K562 (cell line): ENCODE data around the gene ACOT7. TPM values are rescaled to one million over a fixed set of nuclear protein-coding genes. Genes with fewer than 3 reads are reported as not detected.

ENCODE experiments used
- MYC ChIP-seq, 2 experiments: fragments of 250-450 bp in 1 of 2; sonication (Bioruptor Pico) in 1 of 2; IDR thresholded peaks; 2 replicates each; pipeline versions ENCODE4 v1.5.1 to v1.6.1; 2012 to 2021; ENCODE audit warnings: low read depth in 2 of 2, borderline replicate concordance in 1 of 2, improper control_type of control experiment in 1 of 2, low read length in 1 of 2, mild to moderate bottlenecking in 1 of 2, moderate library complexity in 1 of 2
- TEAD1 ChIP-seq, 2 experiments: fragments of 450-650 bp in 1 of 2; sonication (generic) in 1 of 2; formaldehyde crosslinking; IDR thresholded peaks; 2 replicates each; pipeline versions ENCODE4 v1.4.0 to v1.8.0; 2020 to 2022; ENCODE audit warnings: mild to moderate bottlenecking in 2 of 2, missing genetic modification reagents in 1 of 2
- TRIM28 ChIP-seq: fragments of 450-650 bp; IDR thresholded peaks from 2 replicates; pipeline ENCODE4 v1.6.1; 2017
- polyA plus RNA-seq, 8 experiments: library from polyadenylated mRNA; depleted of rRNA in 4 of 8; stranded (reverse) in 5 of 8; unstranded in 3 of 8; fragments of >200 nt; fragmentation: Nextera tagmentation in 2 of 8; fragmentation: Illumina TruSeq in 1 of 8; extraction: Ambion mirVana in 2 of 8; extraction: Trizol in 1 of 8; gene quantifications; 2 replicates each; pipeline versions ENCODE4 v1.2.1 to v1.2.3, GENCODE V29; 2011 to 2014; ENCODE audit warnings: inconsistent platforms in 1 of 8, missing spikeins in 1 of 8
- total RNA-seq, 7 experiments: library from RNA; depleted of rRNA in 6 of 7; stranded (reverse); fragments of >200 nt in 6 of 7; fragmentation: Illumina TruSeq in 2 of 7; extraction: Trizol in 2 of 7; gene quantifications; 2 replicates each; pipeline versions ENCODE4 v1.2.1 to v1.2.3, GENCODE V29; 2011 to 2021; ENCODE audit warnings: low replicate concordance in 1 of 7
- TF ChIP-seq, protein P1 (sequence below), 2 experiments: fragments of 450-650 bp in 1 of 2; sonication (generic) in 1 of 2; formaldehyde crosslinking in 1 of 2; IDR thresholded peaks; 2 replicates each; pipeline versions ENCODE4 v1.7.1 to v1.9.0; 2016 to 2022; ENCODE audit warnings: inconsistent platforms in 1 of 2, mild to moderate bottlenecking in 1 of 2, missing genetic modification reagents in 1 of 2
- TF ChIP-seq, protein P2 (sequence below): fragments of 250-450 bp; sonication (Bioruptor Pico); IDR thresholded peaks from 2 replicates; pipeline ENCODE4 v1.8.0; 2021; ENCODE audit warnings: moderate library complexity, mild to moderate bottlenecking, inconsistent platforms

The ACOT7 gene
- total and polyA plus RNA-seq, 9 of the 15 experiments (the other 6 are each of a cell fraction or from before 2014, with no cell fraction given), result 7.0 to 92.6 (median 37.2) TPM

DNA sequence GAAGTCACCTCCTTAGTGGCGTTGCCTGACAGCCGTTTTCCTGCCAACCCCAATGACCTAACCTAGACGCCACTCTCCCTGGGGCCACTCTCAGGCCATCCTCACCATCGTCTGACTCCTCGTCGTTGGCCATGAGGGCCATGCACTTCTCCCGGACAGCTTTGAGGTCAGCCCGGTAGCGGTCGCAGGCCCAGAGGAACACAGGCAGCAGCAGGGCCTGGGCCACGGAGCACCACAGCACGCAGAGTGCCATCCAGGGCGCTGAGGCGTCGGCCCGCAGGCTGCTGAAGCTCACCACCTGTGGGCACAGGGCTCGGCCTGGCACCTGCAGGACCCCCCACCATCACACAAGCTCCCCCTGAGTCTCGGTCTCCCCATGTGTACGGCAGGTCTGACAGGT is 142.3 kb downstream of the ACOT7 start (continued):
- TF ChIP-seq MYC (IDR thresholded peaks at IDR 0.05; ENCODE audit: low read depth, low read length), result no peak
- no peak for TF ChIP-seq MYC (CRISPR knock-in tag; IDR thresholded peaks at IDR 0.05; ENCODE audit: borderline replicate concordance, low read depth)
- TF ChIP-seq, protein P1, sequence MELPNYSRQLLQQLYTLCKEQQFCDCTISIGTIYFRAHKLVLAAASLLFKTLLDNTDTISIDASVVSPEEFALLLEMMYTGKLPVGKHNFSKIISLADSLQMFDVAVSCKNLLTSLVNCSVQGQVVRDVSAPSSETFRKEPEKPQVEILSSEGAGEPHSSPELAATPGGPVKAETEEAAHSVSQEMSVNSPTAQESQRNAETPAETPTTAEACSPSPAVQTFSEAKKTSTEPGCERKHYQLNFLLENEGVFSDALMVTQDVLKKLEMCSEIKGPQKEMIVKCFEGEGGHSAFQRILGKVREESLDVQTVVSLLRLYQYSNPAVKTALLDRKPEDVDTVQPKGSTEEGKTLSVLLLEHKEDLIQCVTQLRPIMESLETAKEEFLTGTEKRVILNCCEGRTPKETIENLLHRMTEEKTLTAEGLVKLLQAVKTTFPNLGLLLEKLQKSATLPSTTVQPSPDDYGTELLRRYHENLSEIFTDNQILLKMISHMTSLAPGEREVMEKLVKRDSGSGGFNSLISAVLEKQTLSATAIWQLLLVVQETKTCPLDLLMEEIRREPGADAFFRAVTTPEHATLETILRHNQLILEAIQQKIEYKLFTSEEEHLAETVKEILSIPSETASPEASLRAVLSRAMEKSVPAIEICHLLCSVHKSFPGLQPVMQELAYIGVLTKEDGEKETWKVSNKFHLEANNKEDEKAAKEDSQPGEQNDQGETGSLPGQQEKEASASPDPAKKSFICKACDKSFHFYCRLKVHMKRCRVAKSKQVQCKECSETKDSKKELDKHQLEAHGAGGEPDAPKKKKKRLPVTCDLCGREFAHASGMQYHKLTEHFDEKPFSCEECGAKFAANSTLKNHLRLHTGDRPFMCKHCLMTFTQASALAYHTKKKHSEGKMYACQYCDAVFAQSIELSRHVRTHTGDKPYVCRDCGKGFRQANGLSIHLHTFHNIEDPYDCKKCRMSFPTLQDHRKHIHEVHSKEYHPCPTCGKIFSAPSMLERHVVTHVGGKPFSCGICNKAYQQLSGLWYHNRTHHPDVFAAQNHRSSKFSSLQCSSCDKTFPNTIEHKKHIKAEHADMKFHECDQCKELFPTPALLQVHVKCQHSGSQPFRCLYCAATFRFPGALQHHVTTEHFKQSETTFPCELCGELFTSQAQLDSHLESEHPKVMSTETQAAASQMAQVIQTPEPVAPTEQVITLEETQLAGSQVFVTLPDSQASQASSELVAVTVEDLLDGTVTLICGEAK (IDR thresholded peaks at IDR 0.05), result no peak
- TF ChIP-seq, protein P1 (CRISPR knock-in tag; IDR thresholded peaks at IDR 0.05), result no peak
- no peak for TF ChIP-seq TRIM28
- TF ChIP-seq, protein P2, sequence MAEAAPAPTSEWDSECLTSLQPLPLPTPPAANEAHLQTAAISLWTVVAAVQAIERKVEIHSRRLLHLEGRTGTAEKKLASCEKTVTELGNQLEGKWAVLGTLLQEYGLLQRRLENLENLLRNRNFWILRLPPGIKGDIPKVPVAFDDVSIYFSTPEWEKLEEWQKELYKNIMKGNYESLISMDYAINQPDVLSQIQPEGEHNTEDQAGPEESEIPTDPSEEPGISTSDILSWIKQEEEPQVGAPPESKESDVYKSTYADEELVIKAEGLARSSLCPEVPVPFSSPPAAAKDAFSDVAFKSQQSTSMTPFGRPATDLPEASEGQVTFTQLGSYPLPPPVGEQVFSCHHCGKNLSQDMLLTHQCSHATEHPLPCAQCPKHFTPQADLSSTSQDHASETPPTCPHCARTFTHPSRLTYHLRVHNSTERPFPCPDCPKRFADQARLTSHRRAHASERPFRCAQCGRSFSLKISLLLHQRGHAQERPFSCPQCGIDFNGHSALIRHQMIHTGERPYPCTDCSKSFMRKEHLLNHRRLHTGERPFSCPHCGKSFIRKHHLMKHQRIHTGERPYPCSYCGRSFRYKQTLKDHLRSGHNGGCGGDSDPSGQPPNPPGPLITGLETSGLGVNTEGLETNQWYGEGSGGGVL (CRISPR knock-in tag), result no peak
- 0 out of 4 replicates have a peak, but pooled peaks of 1 of the 2 experiments have one; percentile 31 for TF ChIP-seq TEAD1 (CRISPR knock-in tag; IDR thresholded peaks at IDR 0.05)
